Adrenal gland (tissue), 5 donors: ENCODE results near the gene PLEKHG7.

Experiments used
- POLR2A ChIP-seq, 2 donors: fragments of 450-650 bp; IDR thresholded peaks; one replicate each; pipeline ENCODE4 v1.6.1; 2017; ENCODE audit warnings: antibody characterized with exemption in 2 of 2, mild to moderate bottlenecking in 2 of 2, moderate library complexity in 1 of 2
- TF ChIP-seq, protein P1 (sequence below), 6 experiments: fragments of 450-650 bp in 4 of 6; fragments of 200-600 bp in 2 of 6; sonication (generic) in 1 of 6; IDR thresholded peaks; 1 replicate in 5 of 6; 2 replicates in 1 of 6; pipeline versions ENCODE4 v1.5.1 to v1.8.0; 2016 to 2021; ENCODE audit warnings: antibody characterized with exemption in 6 of 6, mild to moderate bottlenecking in 2 of 6, moderate library complexity in 1 of 6
- donor health status: DM: no; HTN: no; CAD: no.

DNA sequence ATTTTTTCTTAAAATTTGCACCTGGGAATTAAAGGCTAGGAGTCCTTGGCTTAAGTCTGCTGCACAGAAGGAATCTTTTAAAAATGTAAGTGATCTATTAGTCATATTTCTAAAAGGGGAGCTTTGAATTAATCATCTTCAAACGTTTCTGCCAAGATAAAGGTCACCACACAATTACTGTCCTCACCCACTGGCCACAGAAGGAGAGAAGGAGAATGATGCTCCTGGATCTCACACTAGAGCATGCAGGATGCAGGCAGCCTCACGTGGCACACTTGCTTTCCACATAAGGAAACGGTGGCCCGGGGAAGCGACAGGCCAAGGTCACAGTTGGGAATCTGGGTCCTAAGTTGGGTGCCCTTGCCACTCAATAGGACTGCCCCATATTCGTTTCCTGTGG is 16.9 kb downstream of the PLEKHG7 start:
- TF ChIP-seq, protein P1, sequence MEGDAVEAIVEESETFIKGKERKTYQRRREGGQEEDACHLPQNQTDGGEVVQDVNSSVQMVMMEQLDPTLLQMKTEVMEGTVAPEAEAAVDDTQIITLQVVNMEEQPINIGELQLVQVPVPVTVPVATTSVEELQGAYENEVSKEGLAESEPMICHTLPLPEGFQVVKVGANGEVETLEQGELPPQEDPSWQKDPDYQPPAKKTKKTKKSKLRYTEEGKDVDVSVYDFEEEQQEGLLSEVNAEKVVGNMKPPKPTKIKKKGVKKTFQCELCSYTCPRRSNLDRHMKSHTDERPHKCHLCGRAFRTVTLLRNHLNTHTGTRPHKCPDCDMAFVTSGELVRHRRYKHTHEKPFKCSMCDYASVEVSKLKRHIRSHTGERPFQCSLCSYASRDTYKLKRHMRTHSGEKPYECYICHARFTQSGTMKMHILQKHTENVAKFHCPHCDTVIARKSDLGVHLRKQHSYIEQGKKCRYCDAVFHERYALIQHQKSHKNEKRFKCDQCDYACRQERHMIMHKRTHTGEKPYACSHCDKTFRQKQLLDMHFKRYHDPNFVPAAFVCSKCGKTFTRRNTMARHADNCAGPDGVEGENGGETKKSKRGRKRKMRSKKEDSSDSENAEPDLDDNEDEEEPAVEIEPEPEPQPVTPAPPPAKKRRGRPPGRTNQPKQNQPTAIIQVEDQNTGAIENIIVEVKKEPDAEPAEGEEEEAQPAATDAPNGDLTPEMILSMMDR (IDR thresholded peaks at IDR 0.05), result no peak
- no peak for TF ChIP-seq POLR2A (IDR thresholded peaks at IDR 0.05)
